IMR-90 (cell line): ENCODE results near the gene PMIS2. TPM values are rescaled to one million over a fixed set of nuclear protein-coding genes. Genes with fewer than 3 reads are reported as not detected.

ENCODE experiments used
- ATAC-seq: fragments of 200-7000 bp; cut with Tn5 transposase; 2 replicates; pipeline ENCODE4 v1.9.1; 2020; ENCODE audit warnings: low read depth, mild to moderate bottlenecking, moderate library complexity
- BruUV-seq: library from RNA; stranded (reverse); fragments of 400-500 nt; replicated peaks from 2 replicates; lab custom pipeline; 2021; lab: Mats Ljungman, UMichigan
- CTCF ChIA-PET: fragments of 300-600 bp; formaldehyde crosslinking; extraction: SDS; loops from one replicate; lab custom pipeline; 2021; ENCODE audit warnings: antibody characterized with exemption; lab: Yijun Ruan, JAX
- POLR2A ChIA-PET: fragments of 300-600 bp; sonication (Branson Sonifier 250); formaldehyde crosslinking; loops from one replicate; lab custom pipeline; 2022; ENCODE audit warnings: antibody characterized with exemption; ENCODE audit not compliant: unreplicated experiment; lab: Charles Lee
- DNase-seq: peaks from one replicate; pipeline ENCODE4 v3.0.0; 2013
- H2AFZ ChIP-seq: replicated peaks from 2 replicates; pipeline ENCODE3; 2013; ENCODE audit warnings: low read length, mild to moderate bottlenecking; ENCODE audit not compliant: poor library complexity
- H2AK5ac ChIP-seq: 2 replicates; pipeline ENCODE4 v1.6.1; 2013; ENCODE audit warnings: low read depth, low read length, inconsistent platforms
- H2AK9ac ChIP-seq: replicated peaks from 2 replicates; pipeline ENCODE3; 2013; ENCODE audit warnings: mild to moderate bottlenecking, low read depth, low read length, moderate library complexity; ENCODE audit not compliant: poor library complexity
- H2BK120ac ChIP-seq: 2 replicates; pipeline ENCODE4 v1.6.1; 2013; ENCODE audit warnings: low read depth, low read length, inconsistent platforms
- H2BK15ac ChIP-seq: 3 replicates; pipeline ENCODE4 v1.6.1; 2013; ENCODE audit warnings: low read depth, low read length, inconsistent platforms
- H2BK20ac ChIP-seq: 2 replicates; pipeline ENCODE4 v1.6.1; 2013; ENCODE audit warnings: low read depth, mild to moderate bottlenecking, inconsistent platforms, low read length, moderate library complexity
- H2BK5ac ChIP-seq: 2 replicates; pipeline ENCODE4 v1.6.1; 2013; ENCODE audit warnings: mild to moderate bottlenecking, low read depth, low read length, inconsistent platforms; ENCODE audit not compliant: poor library complexity, severe bottlenecking
- H3K14ac ChIP-seq: replicated peaks from 2 replicates; pipeline ENCODE4 v1.6.1; 2013; ENCODE audit warnings: low read depth, low read length, inconsistent platforms
- H3K18ac ChIP-seq: 2 replicates; pipeline ENCODE4 v1.6.1; 2013; ENCODE audit warnings: low read depth, low read length, control low read depth
- H3K23ac ChIP-seq: 2 replicates; pipeline ENCODE4 v1.6.1; 2013; ENCODE audit warnings: low read depth, low read length, inconsistent platforms
- H3K27ac ChIP-seq: 2 replicates; pipeline ENCODE4 v1.5.1; 2013; ENCODE audit warnings: mild to moderate bottlenecking, control low read depth, low read length; ENCODE audit not compliant: insufficient read depth
- H3K27me3 ChIP-seq: 2 replicates; pipeline ENCODE4 v1.6.1; 2013; ENCODE audit warnings: low read length; ENCODE audit not compliant: control insufficient read depth, insufficient read depth
- H3K36me3 ChIP-seq: 2 replicates; pipeline ENCODE4 v1.6.1; 2013; ENCODE audit warnings: low read length, mixed read lengths; ENCODE audit not compliant: control insufficient read depth, insufficient read depth
- H3K4ac ChIP-seq: 2 replicates; pipeline ENCODE4 v1.6.1; 2013; ENCODE audit warnings: low read depth, low read length, inconsistent platforms
- H3K4me1 ChIP-seq: 2 replicates; pipeline ENCODE4 v1.6.1; 2013; ENCODE audit warnings: low read length, mixed read lengths; ENCODE audit not compliant: control insufficient read depth, insufficient read depth
- H3K4me2 ChIP-seq: 2 replicates; pipeline ENCODE4 v1.6.1; 2013; ENCODE audit warnings: low read depth, mild to moderate bottlenecking, control low read depth, low read length, moderate library complexity
- H3K4me3 ChIP-seq: 2 replicates; pipeline ENCODE4 v1.5.1; 2013; ENCODE audit warnings: low read depth, mild to moderate bottlenecking, control low read depth, low read length, moderate library complexity; ENCODE audit not compliant: insufficient read depth
- H3K56ac ChIP-seq: 2 replicates; pipeline ENCODE4 v1.6.1; 2013; ENCODE audit warnings: low read length, inconsistent platforms; ENCODE audit not compliant: insufficient read depth; ENCODE audit errors: extremely low read depth
- H3K79me1 ChIP-seq, 2 experiments: 2 replicates each; pipeline ENCODE4 v1.6.1; 2013; ENCODE audit warnings: low read length in 2 of 2, inconsistent platforms in 1 of 2, low read depth in 1 of 2
- H3K9ac ChIP-seq: 2 replicates; pipeline ENCODE4 v1.6.1; 2013; ENCODE audit warnings: low read depth, low read length, control low read depth
- H3K9me1 ChIP-seq: 2 replicates; pipeline ENCODE4 v1.6.1; 2013; ENCODE audit warnings: low read length, inconsistent platforms; ENCODE audit not compliant: insufficient read depth
- H3K9me3 ChIP-seq: 2 replicates; pipeline ENCODE4 v1.6.1; 2013; ENCODE audit warnings: low read length; ENCODE audit not compliant: control insufficient read depth, insufficient read depth
- H4K20me1 ChIP-seq: 2 replicates; pipeline ENCODE4 v1.6.1; 2013; ENCODE audit warnings: low read length, inconsistent platforms; ENCODE audit not compliant: insufficient read depth
- H4K5ac ChIP-seq: 2 replicates; pipeline ENCODE4 v1.6.1; 2013; ENCODE audit warnings: mild to moderate bottlenecking, low read depth, low read length, control low read depth
- H4K8ac ChIP-seq, 2 experiments: 2 replicates each; pipeline ENCODE4 v1.6.1; 2013; ENCODE audit warnings: low read depth in 2 of 2, low read length in 2 of 2, control low read depth in 1 of 2, inconsistent platforms in 1 of 2
- H4K91ac ChIP-seq: 2 replicates; pipeline ENCODE4 v1.6.1; 2013; ENCODE audit warnings: low read depth, low read length, inconsistent platforms; ENCODE audit not compliant: insufficient read depth
- RAD21 ChIP-seq: IDR thresholded peaks from 2 replicates; pipeline ENCODE4 v1.6.1; 2012; ENCODE audit warnings: low read length, improper control_type of control experiment
- WGBS, 2 experiments: methylation state at CpG; one replicate each; pipeline versions ENCODE4 v1.1.5 to v1.1.7; 2013; ENCODE audit warnings: missing lambda C conversion rate in 2 of 2; ENCODE audit not compliant: insufficient read length in 1 of 2; ENCODE audit errors: extremely low coverage in 2 of 2; 5-methylcytosine and 5-hydroxymethylcytosine counted together
- dilution Hi-C: fragments of 300-500 bp; cut with HindIII; formaldehyde crosslinking; loops from one replicate; pipeline ENCODE4 v1.14.3; 2018; ENCODE audit warnings: low sequenced_read_pairs; ENCODE audit not compliant: unreplicated experiment
- in situ Hi-C: fragments of 300-500 bp; cut with MboI; formaldehyde crosslinking; loops from 3 replicates; pipeline ENCODE4 v1.14.3; 2019; ENCODE audit warnings: low sequenced_read_pairs, inconsistent platforms, mixed read lengths
- intact Hi-C: fragments of 100-400 bp; cut with micrococcal nuclease; formaldehyde crosslinking; loops from 2 replicates; pipeline ENCODE4 v1.10.0; 2022
- polyA plus RNA-seq, 3 experiments: library from polyadenylated mRNA; depleted of rRNA; stranded (reverse); fragments of >200 nt; gene quantifications; 2 replicates each; pipeline ENCODE4 v1.2.3, GENCODE V29; 2012; ENCODE audit warnings: low replicate concordance in 1 of 3
- total RNA-seq: library from RNA; depleted of rRNA; stranded (reverse); fragments of >200 nt; gene quantifications from 2 replicates; pipeline ENCODE4 v1.2.3, GENCODE V29; 2012

Gene PMIS2
- total and polyA plus RNA-seq, 2 of the 4 experiments (the other 2 are of a cell fraction), result not detected

- Histone ChIP-seq H3K9me1 (peaks cover 7% of the 10 kb centered on the region; the same call in 1 of the 2 replicates), H4K91ac (no peak overlapping the region), H2AFZ (peak overlapping the region; percentile 61), H4K20me1 (no peaks in the 10 kb centered on the region), H3K23ac (no peak overlapping the region), H3K4me3 (no peak overlapping the region), H3K9ac (no peak overlapping the region), H2AK5ac (no peak overlapping the region), H3K27ac (no peak overlapping the region), H2AK9ac (no peak overlapping the region), H3K4me2 (no peak overlapping the region), H2BK20ac (no peak overlapping the region), H3K14ac (no peak overlapping the region), H3K36me3 (peaks cover 1% of the 10 kb centered on the region; the same call in 1 of the 2 replicates), H3K79me1 (peaks cover 0 to 11% of the 10 kb centered on the region in 2 experiments; a peak in 1 of 4 replicates), H2BK120ac (no peak overlapping the region), H3K18ac (no peak overlapping the region), H3K27me3 (no peaks in the 10 kb centered on the region), H2BK15ac (no peak overlapping the region), H4K8ac (no peak overlapping the region), H3K4ac (no peak overlapping the region), H2BK5ac (no peak overlapping the region), H4K5ac (no peak overlapping the region), H3K56ac (no peak overlapping the region), H3K4me1 (no peaks in the 10 kb centered on the region), H3K9me3 (peaks cover 6% of the 10 kb centered on the region)
- dilution Hi-C loops, result no loop called here
- intact Hi-C loops, result no loop called here
- ChIA-PET CTCF (no interaction called here), POLR2A (no interaction called here)
- no peak for DNase-seq
- no TSS peak for BruUV-seq
- WGBS, 2 experiments, result 53% methylated on average over 2 of the region's 6 CpGs; no CpG with 5 or more reads in 1 of the 2 experiments
- ATAC-seq, result no peak
- in situ Hi-C loops, result no loop called here
- no peak for TF ChIP-seq RAD21
Observed at GRCh38 chr19:35609851-35610353, 23.9 kb downstream of the PMIS2 start.
